Activated CD8-positive, alpha-beta memory T cell treated with anti-CD3 and anti-CD28 coated beads for 4 hours (primary cell): ENCODE measurements around the gene ZNF346.

ENCODE experiments used
- DNase-seq, 2 donors: peaks; one replicate each; pipeline ENCODE4 v3.0.0-alpha.2; 2020; ENCODE audit warnings: low read depth in 2 of 2

ZNF346 gene

GRCh38 chr5:177094224-177095087 lies 72.0 kb downstream of the ZNF346 start:
- DNase-seq = no peak

- DNase-seq = no peak
These were observed 72.7 kb downstream of the ZNF346 start for GRCh38 chr5:177095088-177095669.

- no peak for DNase-seq
These were observed 73.9 kb downstream of the ZNF346 start for GRCh38 chr5:177096162-177097015.

GRCh38 chr5:177097016-177097985 lies 74.8 kb downstream of the ZNF346 start:
- DNase-seq = no peak

GRCh38 chr5:177098120-177098469 lies 75.6 kb downstream of the ZNF346 start:
- no peak for DNase-seq

GRCh38 chr5:177098470-177099141 lies 76.1 kb downstream of the ZNF346 start:
- DNase-seq = no peak

- DNase-seq = no peak
These were observed 77.1 kb downstream of the ZNF346 start for GRCh38 chr5:177099422-177100093.

- DNase-seq = no peak
These were observed 78.2 kb downstream of the ZNF346 start for GRCh38 chr5:177100714-177101121.

- DNase-seq = no peak
These were observed 81.2 kb downstream of the ZNF346 start for GRCh38 chr5:177103523-177104253.

- DNase-seq = no peak
These were observed 83.4 kb downstream of the ZNF346 start for GRCh38 chr5:177105691-177106476.

- DNase-seq = no peak
These were observed 84.7 kb downstream of the ZNF346 start for GRCh38 chr5:177107159-177107558.

GRCh38 chr5:177109810-177110209 lies 87.3 kb downstream of the ZNF346 start:
- DNase-seq = no peak

- peak; percentile 32 to 33 for DNase-seq
These were observed 89.4 kb downstream of the ZNF346 start for GRCh38 chr5:177111720-177112394.

- DNase-seq = no peak
These were observed 90.2 kb downstream of the ZNF346 start for GRCh38 chr5:177112589-177113220.

- peak; percentile 51 to 66 for DNase-seq
These were observed 91.3 kb downstream of the ZNF346 start for GRCh38 chr5:177113566-177114424.

GRCh38 chr5:177116631-177117373 lies 94.3 kb downstream of the ZNF346 start:
- DNase-seq = peak; percentile 66 to 74
